Calu3 (cell line): ENCODE data around the gene ERFL. TPM values are rescaled to one million over a fixed set of nuclear protein-coding genes. Genes with fewer than 3 reads are reported as not detected.
A peak's percentile ranks its signal among the peaks of the same experiment; 100 is the strongest.

Experiments
- BruUV-seq: library from RNA; stranded (reverse); fragments of 400-500 nt; replicated peaks from 2 replicates; lab custom pipeline; 2021; lab: Mats Ljungman, UMichigan
- CTCF ChIA-PET: fragments of 300-600 bp; sonication (Branson Sonifier 250); formaldehyde crosslinking; loops from one replicate; lab custom pipeline; 2022; ENCODE audit warnings: antibody characterized with exemption; lab: Charles Lee
- DNase-seq: peaks from one replicate; pipeline ENCODE4 v3.0.0; 2022
- H3K27ac Mint-ChIP-seq: one replicate; pipeline ENCODE4 v1.8.0; 2022; ENCODE audit warnings: mixed read lengths; ENCODE audit not compliant: unreplicated experiment
- H3K27me3 Mint-ChIP-seq: one replicate; pipeline ENCODE4 v1.8.0; 2022; ENCODE audit warnings: mixed read lengths; ENCODE audit not compliant: unreplicated experiment
- H3K36me3 Mint-ChIP-seq: one replicate; pipeline ENCODE4 v1.8.0; 2022; ENCODE audit warnings: mild to moderate bottlenecking, moderate library complexity, mixed read lengths; ENCODE audit not compliant: insufficient read depth, unreplicated experiment
- H3K4me1 Mint-ChIP-seq: one replicate; pipeline ENCODE4 v1.8.0; 2022; ENCODE audit warnings: mild to moderate bottlenecking, low read depth, mixed read lengths; ENCODE audit not compliant: unreplicated experiment
- H3K4me3 Mint-ChIP-seq: one replicate; pipeline ENCODE4 v1.8.0; 2022; ENCODE audit warnings: mild to moderate bottlenecking, low read depth, moderate library complexity, mixed read lengths; ENCODE audit not compliant: unreplicated experiment
- H3K9me3 Mint-ChIP-seq: one replicate; pipeline ENCODE4 v1.8.0; 2022; ENCODE audit warnings: low read depth, mixed read lengths; ENCODE audit not compliant: unreplicated experiment
- intact Hi-C: fragments of 100-400 bp; cut with micrococcal nuclease; formaldehyde crosslinking; loops from one replicate; pipeline ENCODE4 v1.10.0; 2022; ENCODE audit not compliant: unreplicated experiment
- total RNA-seq: library from RNA; stranded (reverse); gene quantifications from 2 replicates; pipeline ENCODE4 v1.2.3, GENCODE V29; 2022
- TF ChIP-seq, protein P1 (sequence below): fragments of 200-600 bp; IDR thresholded peaks from one replicate; pipeline ENCODE4 v1.8.0; 2022; ENCODE audit warnings: antibody characterized with exemption; ENCODE audit not compliant: unreplicated experiment

ERFL gene
- total RNA-seq, 1 experiment from 2014 or later: 0.21 TPM

DNA sequence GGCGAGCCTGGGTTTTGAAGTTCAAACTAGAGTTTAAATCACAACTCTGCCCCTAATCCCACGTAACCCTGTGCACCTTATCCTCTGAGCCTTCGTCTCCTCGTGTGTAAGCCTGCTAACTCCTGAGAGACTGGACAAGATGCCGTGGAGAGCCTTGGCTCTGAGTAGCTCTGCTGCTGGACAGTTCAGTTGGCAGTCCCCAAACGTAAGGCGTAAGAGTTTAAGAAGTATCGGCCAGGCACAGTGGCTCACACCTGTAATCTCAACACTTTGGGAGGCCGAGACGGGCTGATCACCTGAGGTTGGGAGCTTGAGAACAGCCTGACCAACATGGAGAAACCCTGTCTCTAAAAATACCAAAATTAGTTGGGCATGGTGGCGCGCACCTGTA is 55.9 kb downstream of the ERFL start:
- no peaks in the 10 kb centered on the region for H3K9me3 Mint-ChIP-seq
- H3K27me3 Mint-ChIP-seq: no peaks in the 10 kb centered on the region
- CTCF ChIA-PET: interaction anchor here (0.6 to 1.7 kb wide), 6 partner anchors 12 to 223 kb away, joined by 4 to 16 read pairs (median 9); partner anchors contain the start of genes RABAC1 and RPS19
- H3K4me3 Mint-ChIP-seq: no peak overlapping the region
- H3K4me1 Mint-ChIP-seq: peaks cover 28% of the 10 kb centered on the region
- DNase-seq: no peak
- H3K27ac Mint-ChIP-seq: peak overlapping the region; percentile 78
- no TSS peak for BruUV-seq
- TF ChIP-seq, protein P1, sequence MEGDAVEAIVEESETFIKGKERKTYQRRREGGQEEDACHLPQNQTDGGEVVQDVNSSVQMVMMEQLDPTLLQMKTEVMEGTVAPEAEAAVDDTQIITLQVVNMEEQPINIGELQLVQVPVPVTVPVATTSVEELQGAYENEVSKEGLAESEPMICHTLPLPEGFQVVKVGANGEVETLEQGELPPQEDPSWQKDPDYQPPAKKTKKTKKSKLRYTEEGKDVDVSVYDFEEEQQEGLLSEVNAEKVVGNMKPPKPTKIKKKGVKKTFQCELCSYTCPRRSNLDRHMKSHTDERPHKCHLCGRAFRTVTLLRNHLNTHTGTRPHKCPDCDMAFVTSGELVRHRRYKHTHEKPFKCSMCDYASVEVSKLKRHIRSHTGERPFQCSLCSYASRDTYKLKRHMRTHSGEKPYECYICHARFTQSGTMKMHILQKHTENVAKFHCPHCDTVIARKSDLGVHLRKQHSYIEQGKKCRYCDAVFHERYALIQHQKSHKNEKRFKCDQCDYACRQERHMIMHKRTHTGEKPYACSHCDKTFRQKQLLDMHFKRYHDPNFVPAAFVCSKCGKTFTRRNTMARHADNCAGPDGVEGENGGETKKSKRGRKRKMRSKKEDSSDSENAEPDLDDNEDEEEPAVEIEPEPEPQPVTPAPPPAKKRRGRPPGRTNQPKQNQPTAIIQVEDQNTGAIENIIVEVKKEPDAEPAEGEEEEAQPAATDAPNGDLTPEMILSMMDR: no peak
- H3K36me3 Mint-ChIP-seq: peaks cover 62% of the 10 kb centered on the region
- intact Hi-C loops: loop anchor here (2.0 kb wide), 1 partner anchor 62 kb away; no protein-coding TSS in a partner anchor

- BruUV-seq: no TSS peak
- no peak for DNase-seq
These were observed 56.5 kb downstream of the ERFL start for GRCh38 chr19:41871573-41872383.

GRCh38 chr19:41870401-41870873 is 57.8 kb downstream of the ERFL start:
- CTCF ChIA-PET: interaction anchor here (0.6 to 2.0 kb wide), 3 partner anchors 10 to 222 kb away, joined by 3 to 7 read pairs (median 5); partner anchors contain the start of gene RPS19
- intact Hi-C loops: no loop called here
- no TSS peak for BruUV-seq
- peaks cover 81% of the 10 kb centered on the region for H3K36me3 Mint-ChIP-seq
- H3K4me1 Mint-ChIP-seq: peaks cover 36% of the 10 kb centered on the region
- H3K4me3 Mint-ChIP-seq: no peak overlapping the region
- TF ChIP-seq, protein P1: no peak
- H3K9me3 Mint-ChIP-seq: no peaks in the 10 kb centered on the region
- no peak for DNase-seq
- H3K27ac Mint-ChIP-seq: no peak overlapping the region
- no peaks in the 10 kb centered on the region for H3K27me3 Mint-ChIP-seq

More at GRCh38 chr19:41871573-41872383, 56.5 kb downstream of the ERFL start:
- Mint-ChIP-seq H3K36me3 (peaks cover 67% of the 10 kb centered on the region), H3K9me3 (no peaks in the 10 kb centered on the region), H3K4me3 (no peak overlapping the region), H3K4me1 (peaks cover 28% of the 10 kb centered on the region), H3K27ac (peak overlapping the region; percentile 78), H3K27me3 (no peaks in the 10 kb centered on the region)
- TF ChIP-seq, protein P1: no peak
- intact Hi-C loops: loop anchor here (2.0 kb wide), 1 partner anchor 63 kb away; no protein-coding TSS in a partner anchor
- CTCF ChIA-PET: interaction anchor here (0.6 to 2.0 kb wide), 2 partner anchors 12 to 50 kb away, joined by 5 to 10 read pairs; partner anchors contain the start of gene RPS19

GRCh38 chr19:41869374-41869955 is 58.8 kb downstream of the ERFL start:
- TF ChIP-seq, protein P1: no peak
- Mint-ChIP-seq H3K27ac (no peak overlapping the region), H3K4me3 (no peak overlapping the region), H3K27me3 (no peaks in the 10 kb centered on the region), H3K36me3 (peaks cover 90% of the 10 kb centered on the region), H3K9me3 (no peaks in the 10 kb centered on the region), H3K4me1 (peaks cover 39% of the 10 kb centered on the region)
- CTCF ChIA-PET: interaction anchor here (2.0 kb wide), 1 partner anchor 9 kb away, joined by 5 read pairs; the partner anchor contains the start of gene RPS19
- BruUV-seq: no TSS peak
- no peak for DNase-seq
- intact Hi-C loops: no loop called here
